K562 (cell line): ENCODE results near the gene AMIGO1. TPM values are rescaled to one million over a fixed set of nuclear protein-coding genes. Genes with fewer than 3 reads are reported as not detected.
A peak's percentile ranks its signal among the peaks of the same experiment; 100 is the strongest.

Experiments
- ELK3 ChIP-seq: fragments of 450-650 bp; formaldehyde crosslinking; IDR thresholded peaks from 2 replicates; pipeline ENCODE4 v1.4.0; 2020; ENCODE audit warnings: mild to moderate bottlenecking
- ESRRB ChIP-seq: fragments of 250-450 bp; sonication (Bioruptor Pico); IDR thresholded peaks from 2 replicates; pipeline ENCODE4 v1.5.0; 2020; ENCODE audit warnings: mild to moderate bottlenecking, moderate library complexity, borderline replicate concordance
- GTF2A2 ChIP-seq: IDR thresholded peaks from 2 replicates; pipeline ENCODE4 v1.6.1; 2016; ENCODE audit warnings: mild to moderate bottlenecking, missing genetic modification characterization, missing compliant biosample characterization
- KDM4B ChIP-seq, 2 experiments: fragments of 450-650 bp in 1 of 2; sonication (generic) in 1 of 2; IDR thresholded peaks; 2 replicates each; pipeline ENCODE4 v1.6.1; 2016 to 2017; ENCODE audit warnings: borderline replicate concordance in 2 of 2, antibody characterized with exemption in 1 of 2, low read depth in 1 of 2, mild to moderate bottlenecking in 1 of 2
- RNF2 ChIP-seq: sonication (generic); IDR thresholded peaks from 2 replicates; pipeline ENCODE4 v1.6.1; 2016
- SFPQ ChIP-seq: fragments of 200-400 bp; formaldehyde crosslinking; IDR thresholded peaks from 2 replicates; pipeline ENCODE4 v1.6.1; 2017; ENCODE audit warnings: mild to moderate bottlenecking, low read depth, low read length, moderate library complexity
- SLC30A9 ChIP-seq: fragments of 250-450 bp; sonication (Bioruptor Pico); IDR thresholded peaks from 2 replicates; pipeline ENCODE4 v1.8.0; 2022; ENCODE audit warnings: mild to moderate bottlenecking, moderate library complexity
- STAG1 ChIP-seq: sonication (generic); formaldehyde crosslinking; IDR thresholded peaks from 2 replicates; pipeline ENCODE4 v1.5.0; 2020; ENCODE audit warnings: missing genetic modification reagents, borderline replicate concordance
- USF2 ChIP-seq: sonication (generic); formaldehyde crosslinking; IDR thresholded peaks from 2 replicates; pipeline ENCODE4 v1.5.0; 2020; ENCODE audit warnings: missing genetic modification reagents
- ZBTB12 ChIP-seq: fragments of 250-450 bp; sonication (Bioruptor Pico); IDR thresholded peaks from 2 replicates; pipeline ENCODE4 v1.4.0; 2020
- ZBTB43 ChIP-seq: sonication (generic); formaldehyde crosslinking; IDR thresholded peaks from 2 replicates; pipeline ENCODE4 v1.8.0; 2023; ENCODE audit warnings: mild to moderate bottlenecking, missing genetic modification reagents
- ZNF431 ChIP-seq: sonication (generic); formaldehyde crosslinking; IDR thresholded peaks from 2 replicates; pipeline ENCODE4 v1.8.0; 2022; ENCODE audit warnings: mild to moderate bottlenecking, missing genetic modification reagents
- polyA plus RNA-seq, 8 experiments: library from polyadenylated mRNA; depleted of rRNA in 4 of 8; stranded (reverse) in 5 of 8; unstranded in 3 of 8; fragments of >200 nt; fragmentation: Nextera tagmentation in 2 of 8; fragmentation: Illumina TruSeq in 1 of 8; extraction: Ambion mirVana in 2 of 8; extraction: Trizol in 1 of 8; gene quantifications; 2 replicates each; pipeline versions ENCODE4 v1.2.1 to v1.2.3, GENCODE V29; 2011 to 2014; ENCODE audit warnings: inconsistent platforms in 1 of 8, missing spikeins in 1 of 8
- total RNA-seq, 7 experiments: library from RNA; depleted of rRNA in 6 of 7; stranded (reverse); fragments of >200 nt in 6 of 7; fragmentation: Illumina TruSeq in 2 of 7; extraction: Trizol in 2 of 7; gene quantifications; 2 replicates each; pipeline versions ENCODE4 v1.2.1 to v1.2.3, GENCODE V29; 2011 to 2021; ENCODE audit warnings: low replicate concordance in 1 of 7

AMIGO1 gene
- total and polyA plus RNA-seq, 9 of the 15 experiments (the other 6 are each of a cell fraction or from before 2014, with no cell fraction given): 0.24 to 1.0 (median 0.54) TPM

- TF ChIP-seq ZBTB12 (peak; percentile 29; the same call in 1 of the 2 replicates), SLC30A9 (CRISPR knock-in tag) (no peak), ZBTB43 (peak; percentile 24; the same call in 1 of the 2 replicates), USF2 (CRISPR knock-in tag) (no peak), STAG1 (no peak), ELK3 (no peak), KDM4B (IDR thresholded peaks at IDR 0.05; ENCODE audit: borderline replicate concordance in 2 of 2, low read depth in 1 of 2) (peak in 1 of 2 experiments; percentile 92; a peak in 2 of 4 replicates), SFPQ (no peak), ZNF431 (peak; percentile 54), GTF2A2 (tag) (peak; percentile 81), RNF2 (peak; percentile 87; the same call in 1 of the 2 replicates), ESRRB (CRISPR knock-in tag) (no peak)
Measured at GRCh38 chr1:109483672-109484518, 25.6 kb downstream of the AMIGO1 start, which contains the start of gene ATXN7L2 (continued).
